ENCODE data around the gene ST6GALNAC3.

ST6GALNAC3 gene

DNA sequence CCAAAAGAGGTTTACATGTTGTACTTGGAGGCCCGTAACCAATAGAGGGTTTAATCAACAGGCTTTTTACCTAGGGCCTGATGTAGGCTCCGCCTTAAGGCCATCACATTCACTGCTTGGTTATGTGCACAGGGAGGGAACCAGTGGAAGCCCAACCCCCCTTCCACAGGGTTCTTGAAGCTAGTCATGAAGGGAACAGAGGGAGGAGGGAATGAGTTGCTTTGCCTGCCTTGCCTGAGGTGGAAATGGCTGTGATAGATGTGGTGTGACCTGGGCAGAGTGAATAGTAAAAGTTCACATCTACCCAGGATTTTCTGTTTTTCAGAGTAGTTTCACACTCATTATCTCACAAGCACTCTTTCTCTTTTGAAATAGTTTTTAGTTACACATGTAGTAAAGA, 215.1 kb downstream of the ST6GALNAC3 start:
- Histone ChIP-seq H3K4me1 (ENCODE audit: control insufficient read depth, low read length) (peaks cover 46% of the 10 kb centered on the region), H3K4me3 (ENCODE audit: low read length) (no peak overlapping the region), H3K79me2 (ENCODE audit: control insufficient read depth, low read length) (no peaks in the 10 kb centered on the region), H4K20me1 (ENCODE audit: control insufficient read depth, insufficient read depth, low read depth, low read length) (no peaks in the 10 kb centered on the region), H3K27me3 (ENCODE audit: control insufficient read depth, low read length) (no peaks in the 10 kb centered on the region), H3K9me2 (replicated peaks; ENCODE audit: control insufficient read depth, low read length) (no peaks in the 10 kb centered on the region), H3F3A (ENCODE audit: control insufficient read depth, insufficient read depth) (peaks cover 3% of the 10 kb centered on the region; the same call in 1 of the 2 replicates), H3K27ac (ENCODE audit: low read depth, low read length) (no peak overlapping the region), H3K9me3 (ENCODE audit: control insufficient read depth, insufficient read depth, low read length) (no peaks in the 10 kb centered on the region), H3K4me2 (ENCODE audit: low read length) (no peak overlapping the region), H3K36me3 (ENCODE audit: control insufficient read depth, low read length) (no peaks in the 10 kb centered on the region)
- no peak for TF ChIP-seq CTCF (IDR thresholded peaks at IDR 0.05; ENCODE audit: low read depth, low read length, poor library complexity, severe bottlenecking)
- TF ChIP-seq EZH2phosphoT487 (IDR thresholded peaks at IDR 0.05; ENCODE audit: borderline replicate concordance, low read length): no peak

DNA sequence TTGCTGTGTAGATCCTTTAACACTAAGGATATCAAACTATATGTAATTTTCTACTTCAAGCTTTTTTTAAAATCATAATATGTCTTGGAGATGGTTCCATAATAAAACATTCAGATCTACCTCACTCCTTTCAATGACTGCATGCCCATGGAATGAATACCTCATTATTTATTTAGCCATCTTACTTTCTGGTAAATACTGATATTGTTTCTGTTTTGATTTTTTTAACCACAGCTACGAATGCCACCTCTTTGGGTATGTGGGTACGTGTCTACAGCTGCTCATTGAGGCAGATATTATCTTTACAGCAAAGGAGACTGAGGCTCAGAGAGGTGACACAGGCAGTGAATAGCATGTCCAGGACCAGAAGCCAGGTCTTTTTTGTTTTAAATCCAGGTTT, 215.7 kb downstream of the ST6GALNAC3 start:
- H3K4me2 ChIP-seq (ENCODE audit: low read length): no peak overlapping the region
- TF ChIP-seq EZH2phosphoT487 (IDR thresholded peaks at IDR 0.05; ENCODE audit: borderline replicate concordance, low read length) (no peak), CTCF (IDR thresholded peaks at IDR 0.05; ENCODE audit: low read depth, low read length, poor library complexity, severe bottlenecking) (no peak)
- H3K4me1 ChIP-seq (ENCODE audit: control insufficient read depth, low read length): peaks cover 47% of the 10 kb centered on the region
- no peaks in the 10 kb centered on the region for H4K20me1 ChIP-seq (ENCODE audit: control insufficient read depth, insufficient read depth, low read depth, low read length)
- H3K27me3 ChIP-seq (ENCODE audit: control insufficient read depth, low read length): no peaks in the 10 kb centered on the region
- H3K9me3 ChIP-seq (ENCODE audit: control insufficient read depth, insufficient read depth, low read length): no peaks in the 10 kb centered on the region
- H3F3A ChIP-seq (ENCODE audit: control insufficient read depth, insufficient read depth): peaks cover 3% of the 10 kb centered on the region; the same call in 1 of the 2 replicates
- no peaks in the 10 kb centered on the region for H3K79me2 ChIP-seq (ENCODE audit: control insufficient read depth, low read length)
- no peak overlapping the region for H3K27ac ChIP-seq (ENCODE audit: low read depth, low read length)
- H3K36me3 ChIP-seq (ENCODE audit: control insufficient read depth, low read length): no peaks in the 10 kb centered on the region
- no peaks in the 10 kb centered on the region for H3K9me2 ChIP-seq (replicated peaks; ENCODE audit: control insufficient read depth, low read length)
- no peak overlapping the region for H3K4me3 ChIP-seq (ENCODE audit: low read length)

DNA sequence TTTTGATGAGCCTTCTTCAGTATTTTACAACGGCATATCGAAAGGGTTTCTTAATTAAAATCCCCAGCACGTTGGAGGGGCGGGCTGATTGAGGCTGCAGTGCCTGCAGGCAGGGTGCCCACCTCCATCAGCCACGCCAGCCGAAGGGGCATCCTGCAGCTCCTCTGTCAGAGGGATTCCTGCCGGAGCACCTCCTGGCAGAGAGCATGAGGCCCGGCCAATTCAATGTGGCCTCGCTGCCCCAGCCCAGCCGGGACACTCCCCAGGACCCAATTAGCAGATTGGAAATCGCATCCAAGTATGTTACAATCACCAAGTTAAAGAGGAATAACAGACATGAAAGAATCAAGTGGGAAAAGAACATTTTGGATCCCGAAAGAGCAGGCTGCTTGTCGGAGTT, 216.6 kb downstream of the ST6GALNAC3 start:
- H3K4me2 ChIP-seq (ENCODE audit: low read length): no peak overlapping the region
- H3K27ac ChIP-seq (ENCODE audit: low read depth, low read length): no peak overlapping the region
- no peak for TF ChIP-seq CTCF (IDR thresholded peaks at IDR 0.05; ENCODE audit: low read depth, low read length, poor library complexity, severe bottlenecking)
- TF ChIP-seq EZH2phosphoT487 (IDR thresholded peaks at IDR 0.05; ENCODE audit: borderline replicate concordance, low read length): no peak
- H3K9me3 ChIP-seq (ENCODE audit: control insufficient read depth, insufficient read depth, low read length): no peaks in the 10 kb centered on the region
- H3K4me3 ChIP-seq (ENCODE audit: low read length): no peak overlapping the region
- no peaks in the 10 kb centered on the region for H3K79me2 ChIP-seq (ENCODE audit: control insufficient read depth, low read length)
- no peaks in the 10 kb centered on the region for H3K9me2 ChIP-seq (replicated peaks; ENCODE audit: control insufficient read depth, low read length)
- H4K20me1 ChIP-seq (ENCODE audit: control insufficient read depth, insufficient read depth, low read depth, low read length): no peaks in the 10 kb centered on the region
- no peaks in the 10 kb centered on the region for H3K27me3 ChIP-seq (ENCODE audit: control insufficient read depth, low read length)
- peaks cover 3% of the 10 kb centered on the region; the same call in 1 of the 2 replicates for H3F3A ChIP-seq (ENCODE audit: control insufficient read depth, insufficient read depth)
- peaks cover 48% of the 10 kb centered on the region for H3K4me1 ChIP-seq (ENCODE audit: control insufficient read depth, low read length)
- no peaks in the 10 kb centered on the region for H3K36me3 ChIP-seq (ENCODE audit: control insufficient read depth, low read length)
